GM19023 (cell line): Measurements from ENCODE around the gene CHML.

Source experiments
- ATAC-seq: cut with Tn5 transposase; IDR thresholded peaks from one replicate; pipeline ENCODE4 v1.9.1; 2021; ENCODE audit warnings: mild to moderate bottlenecking, moderate library complexity; ENCODE audit not compliant: unreplicated experiment

The CHML gene

DNA sequence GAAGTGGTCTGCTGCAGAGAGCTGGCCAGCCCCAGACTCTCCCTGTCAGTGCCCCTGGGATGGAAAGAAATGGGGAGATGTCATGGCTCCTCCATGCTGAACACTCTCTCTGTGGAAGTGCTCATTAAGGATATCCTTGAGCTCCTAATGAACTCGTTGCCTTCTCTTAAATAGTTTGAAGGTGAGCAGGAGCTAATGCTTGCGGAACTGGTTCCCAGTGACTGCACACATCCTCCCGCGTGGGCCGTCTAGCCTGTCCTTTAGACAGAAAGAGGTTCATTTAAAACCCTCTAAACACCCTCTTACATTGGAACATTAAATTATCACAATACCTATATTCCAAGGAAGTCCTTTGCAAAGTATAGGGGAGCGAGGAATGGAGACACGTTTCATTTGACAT is 6.0 kb upstream of the CHML start:
- no peak for ATAC-seq

DNA sequence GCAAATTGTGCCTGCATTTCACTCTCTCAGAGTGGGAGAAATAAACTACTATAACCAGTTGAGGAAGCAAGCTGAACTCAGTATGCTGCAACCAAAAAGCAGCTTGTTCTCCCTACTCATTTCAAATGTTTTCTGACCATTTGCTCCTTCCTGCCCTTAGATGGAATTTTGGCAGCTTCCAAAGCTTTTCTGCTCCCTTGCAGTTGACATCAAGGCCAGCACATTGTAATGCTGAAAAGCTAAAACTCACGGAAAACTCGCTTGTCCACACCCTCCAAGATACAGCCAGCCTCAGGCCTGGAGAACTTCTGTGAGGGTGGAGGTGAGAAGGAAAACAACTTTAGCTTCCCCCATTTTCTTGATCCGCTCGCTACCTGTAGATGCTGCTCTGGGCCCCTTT is 5.0 kb upstream of the CHML start:
- ATAC-seq, result no peak

DNA sequence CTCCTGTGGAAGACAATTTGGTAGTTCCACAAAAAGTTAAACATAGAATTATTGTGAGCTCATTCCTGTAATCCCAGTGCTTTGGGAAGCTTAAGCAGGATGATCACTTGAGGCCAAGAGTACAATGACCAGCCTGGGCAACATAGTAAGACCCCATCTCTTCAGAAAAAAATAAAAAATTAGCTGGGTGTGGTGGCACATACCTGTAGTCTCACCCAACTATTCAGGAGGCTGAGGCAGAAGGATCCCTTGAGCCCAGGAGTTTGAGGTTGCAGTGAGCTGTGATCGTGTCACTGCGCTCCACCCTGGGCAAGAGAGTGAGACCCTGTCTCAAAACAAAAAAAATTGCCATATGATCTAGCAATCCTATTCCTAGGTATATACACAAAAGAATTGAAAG is 4.1 kb upstream of the CHML start:
- no peak for ATAC-seq

DNA sequence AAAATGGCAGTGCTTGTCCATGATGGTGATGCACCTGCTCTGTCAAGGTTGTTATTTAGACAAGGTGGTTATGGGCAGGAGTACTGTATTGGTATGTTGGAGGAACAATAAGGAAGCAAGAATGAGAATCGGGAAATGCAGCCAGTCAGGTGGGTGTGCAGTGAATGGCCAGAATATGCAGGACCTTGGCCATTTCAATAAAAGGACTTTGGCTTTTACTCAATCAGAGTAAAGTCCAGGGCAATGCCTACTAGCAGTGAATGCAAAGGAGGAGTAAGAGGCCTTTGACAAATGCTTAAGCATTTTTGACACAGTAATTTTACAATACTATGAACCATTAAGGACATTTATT is 2.4 kb upstream of the CHML start:
- no peak for ATAC-seq

DNA sequence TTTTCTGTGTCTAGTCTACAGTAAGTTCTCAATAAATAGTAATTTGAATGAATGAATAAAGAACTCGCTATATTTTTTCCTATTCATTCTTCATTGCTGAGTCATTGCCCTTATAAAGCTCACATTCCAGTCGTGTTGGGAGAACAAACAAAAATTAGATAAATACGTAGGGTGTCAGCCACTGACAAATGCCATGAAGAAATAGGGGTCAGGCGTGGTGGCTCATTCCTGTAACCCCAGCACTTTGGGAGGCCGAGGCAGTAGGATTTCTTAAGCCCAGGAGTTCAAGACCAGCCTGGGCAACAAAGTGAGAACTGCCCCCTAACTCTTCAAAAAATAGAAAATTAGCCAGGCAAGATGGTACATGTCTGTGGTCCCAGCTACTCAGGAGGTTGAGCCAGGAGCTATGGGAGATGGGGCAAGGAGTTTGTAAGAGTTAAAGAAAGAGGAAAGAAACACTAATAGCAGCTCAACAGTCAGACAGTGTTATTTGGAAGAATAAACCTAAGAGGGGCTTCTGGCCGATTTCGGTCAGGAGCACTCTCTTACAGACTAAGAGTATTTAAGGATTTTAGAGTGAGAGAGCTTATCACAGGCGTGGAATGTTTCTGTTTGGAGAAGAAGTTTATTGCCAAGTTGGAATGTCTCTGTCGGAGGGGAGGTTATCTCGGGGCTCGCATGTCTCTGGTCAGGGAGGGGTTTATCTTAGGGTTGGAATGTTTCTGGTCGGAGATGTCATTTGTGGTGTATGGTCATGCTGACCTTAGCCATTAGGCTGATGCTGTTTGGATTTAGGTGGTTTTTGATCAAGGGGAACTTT is 1.8 kb upstream of the CHML start:
- no peak for ATAC-seq

DNA sequence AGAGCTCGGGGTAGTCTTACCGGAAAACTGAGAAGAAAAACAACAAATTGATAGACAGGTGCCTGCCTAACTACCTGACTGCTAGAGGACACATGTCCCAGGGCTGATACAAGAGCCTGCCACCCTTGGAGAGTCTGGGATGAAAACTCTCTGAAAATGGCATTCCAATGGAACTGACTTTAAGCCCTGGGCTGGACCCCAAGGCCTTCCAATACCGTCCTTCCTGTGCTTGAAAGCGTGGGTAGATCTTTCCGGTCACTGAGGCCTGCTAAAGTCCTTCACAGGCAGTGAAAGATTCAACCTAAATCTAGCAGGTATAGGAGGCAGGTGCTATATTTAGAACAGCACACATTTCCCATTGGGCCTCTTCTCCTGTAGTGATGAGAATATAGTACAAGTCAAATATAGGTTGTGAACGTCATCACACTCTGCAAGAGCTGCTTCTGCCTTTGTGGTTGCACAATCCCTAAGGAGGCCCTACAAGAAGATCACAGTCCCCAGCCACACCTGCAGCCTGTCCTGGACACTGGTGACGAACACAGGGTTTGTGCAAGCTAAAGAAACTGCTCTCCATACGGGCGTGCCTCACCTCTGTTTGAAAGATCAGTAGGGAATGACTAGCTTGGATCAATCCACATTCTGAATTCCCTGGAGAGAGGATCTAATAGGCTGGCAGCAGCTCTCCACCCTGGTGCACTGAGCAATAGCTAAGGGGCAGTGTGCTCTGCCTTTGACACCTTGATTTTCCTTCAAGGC is 876 bp upstream of the CHML start:
- no peak for ATAC-seq

DNA sequence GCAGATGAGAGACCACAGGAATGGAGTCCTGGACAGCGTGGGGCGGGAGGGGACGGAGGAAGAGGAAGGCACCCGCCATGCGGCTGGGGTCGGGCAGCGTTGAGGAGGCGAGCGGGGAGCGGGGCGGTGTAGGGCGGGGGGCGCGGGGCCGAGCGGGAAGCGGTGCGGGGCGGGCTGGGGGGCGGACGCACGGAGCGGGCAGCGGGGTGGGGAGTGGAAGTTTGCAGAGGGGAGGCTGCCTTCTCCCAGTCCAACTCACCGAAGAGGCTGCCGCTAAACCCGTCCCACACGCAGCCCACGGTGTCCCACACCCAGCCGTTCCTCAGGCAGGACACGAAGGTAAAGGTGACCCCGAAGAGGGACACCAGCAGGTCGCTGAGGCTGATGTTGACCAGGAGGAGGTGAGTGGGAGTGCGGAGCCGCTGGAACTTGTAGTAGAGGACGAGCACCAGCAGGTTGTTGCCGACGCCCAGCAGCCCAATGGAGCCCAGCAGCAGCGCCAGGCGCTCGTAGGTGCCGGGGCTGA is 483 bp downstream of the CHML start:
- ATAC-seq, result peak; percentile 59

DNA sequence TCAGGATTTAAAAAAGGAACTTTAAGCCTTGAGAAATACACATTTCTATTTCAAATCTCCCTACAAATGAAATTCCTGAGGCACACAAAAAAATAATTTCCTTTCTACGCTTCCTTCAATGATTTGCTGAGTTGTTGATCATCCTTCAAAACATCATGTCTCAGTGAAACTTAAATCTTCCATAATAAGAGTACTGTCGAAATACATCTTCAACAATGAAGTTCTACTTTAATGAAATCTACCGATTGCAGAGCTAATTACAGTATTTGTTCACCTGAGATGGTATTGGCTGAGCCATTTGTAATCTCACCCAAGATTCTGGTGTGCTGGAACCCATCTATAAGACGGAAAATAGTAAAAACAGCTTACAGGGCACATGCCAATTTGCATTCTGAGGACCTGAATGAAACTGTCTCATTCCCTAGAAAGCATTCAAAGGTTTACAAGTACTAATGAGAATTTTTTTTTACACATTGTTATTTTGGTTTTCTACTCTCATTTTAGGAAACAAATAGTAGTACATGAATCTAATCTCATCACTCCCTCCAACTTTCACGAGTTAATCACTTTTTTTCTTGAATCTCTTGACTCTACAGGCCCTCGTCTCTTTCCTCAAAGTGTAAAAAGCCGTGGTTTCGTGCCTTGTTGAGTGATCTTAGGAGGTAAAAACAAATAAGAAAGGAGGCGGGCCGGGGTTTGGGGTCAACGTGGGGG is 1.1 kb downstream of the CHML start:
- no peak for ATAC-seq

DNA sequence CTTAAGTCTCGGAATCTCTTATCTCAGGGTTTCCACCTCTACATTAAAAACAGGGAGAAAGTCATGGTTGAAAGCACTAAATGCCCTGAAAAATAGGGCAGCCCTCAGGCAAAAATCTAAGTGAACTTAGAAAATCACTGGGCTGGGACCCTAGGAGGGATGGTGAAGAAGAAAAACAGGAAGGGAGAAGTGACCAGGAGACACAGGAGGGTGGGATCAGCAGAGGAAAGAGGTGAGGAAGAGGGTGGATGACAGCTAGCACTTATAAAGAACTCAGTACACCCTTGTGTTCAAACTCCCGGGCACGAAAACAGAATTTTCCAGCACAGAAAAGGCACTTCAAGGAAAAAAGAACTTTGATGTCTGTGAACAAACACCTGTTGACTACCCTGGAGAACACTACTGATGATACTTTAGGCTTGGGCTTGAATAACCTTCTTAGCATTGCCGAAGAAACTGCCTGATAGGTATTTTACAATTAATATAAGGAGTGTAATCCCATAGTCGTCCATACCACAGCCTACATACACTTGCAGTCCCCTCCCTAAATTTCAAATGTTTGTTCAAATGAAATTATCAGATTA is 2.0 kb downstream of the CHML start:
- no peak for ATAC-seq

DNA sequence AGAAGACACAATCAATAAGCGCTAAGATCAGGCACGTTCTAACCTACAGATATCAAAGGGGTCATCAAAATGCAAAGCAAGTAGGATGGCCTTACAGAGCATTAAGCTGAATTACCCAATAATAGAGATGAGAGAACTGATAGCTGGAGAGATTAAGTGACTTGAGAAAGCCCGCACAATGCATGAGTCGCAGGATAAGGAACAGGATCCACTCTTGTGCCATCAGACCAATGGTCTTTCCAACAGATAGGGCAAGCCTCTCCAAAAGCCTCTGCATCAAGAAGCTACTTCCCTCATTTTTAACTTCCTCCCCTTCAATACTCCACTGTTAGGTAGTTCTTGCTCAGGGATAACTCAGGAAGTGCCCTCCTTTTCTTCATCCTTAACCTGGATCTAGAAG is 2.6 kb downstream of the CHML start:
- ATAC-seq, result no peak

DNA sequence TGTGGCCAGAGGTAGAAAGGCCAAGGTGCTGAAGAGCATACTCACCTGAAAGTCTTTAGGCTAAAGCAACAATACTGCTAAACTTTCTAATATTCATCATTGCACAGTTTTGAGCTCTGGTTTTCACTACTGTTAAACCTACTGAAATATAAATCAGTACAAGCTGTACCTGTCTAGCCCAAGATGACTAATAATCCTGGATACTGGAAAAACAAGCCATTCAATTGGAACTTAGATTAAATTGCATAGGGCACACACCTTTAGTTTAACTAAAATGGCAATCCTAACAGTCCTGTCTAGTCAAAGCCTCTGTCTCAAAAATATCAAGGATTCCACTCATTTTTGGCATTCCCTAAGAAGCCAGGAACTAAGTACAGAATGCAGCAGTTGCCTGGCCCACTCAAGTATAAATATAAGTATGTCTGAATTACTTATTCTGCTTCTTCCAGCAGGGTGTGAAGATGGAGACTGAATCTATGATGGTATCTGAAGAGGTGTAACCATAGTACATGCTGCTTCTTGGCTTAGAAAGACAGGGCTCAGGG is 3.1 kb downstream of the CHML start:
- no peak for ATAC-seq

DNA sequence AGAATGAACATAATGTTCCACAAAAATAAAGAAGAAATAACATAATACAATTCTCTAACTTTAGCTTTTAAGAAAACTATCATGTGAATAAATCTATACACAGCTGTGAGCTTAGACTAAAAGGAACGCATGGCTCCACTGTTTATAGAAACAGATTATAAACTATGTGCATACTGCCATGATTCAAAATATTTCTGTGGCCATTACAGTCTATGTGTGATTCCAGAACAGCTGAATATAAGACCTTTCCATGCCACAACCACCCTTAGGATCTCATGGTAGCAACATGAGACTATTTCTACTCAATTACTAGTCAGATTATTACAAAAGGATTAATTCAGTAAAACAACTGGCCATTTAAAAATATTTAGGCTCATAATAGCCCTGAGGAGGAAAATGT is 3.9 kb downstream of the CHML start:
- ATAC-seq, result no peak

DNA sequence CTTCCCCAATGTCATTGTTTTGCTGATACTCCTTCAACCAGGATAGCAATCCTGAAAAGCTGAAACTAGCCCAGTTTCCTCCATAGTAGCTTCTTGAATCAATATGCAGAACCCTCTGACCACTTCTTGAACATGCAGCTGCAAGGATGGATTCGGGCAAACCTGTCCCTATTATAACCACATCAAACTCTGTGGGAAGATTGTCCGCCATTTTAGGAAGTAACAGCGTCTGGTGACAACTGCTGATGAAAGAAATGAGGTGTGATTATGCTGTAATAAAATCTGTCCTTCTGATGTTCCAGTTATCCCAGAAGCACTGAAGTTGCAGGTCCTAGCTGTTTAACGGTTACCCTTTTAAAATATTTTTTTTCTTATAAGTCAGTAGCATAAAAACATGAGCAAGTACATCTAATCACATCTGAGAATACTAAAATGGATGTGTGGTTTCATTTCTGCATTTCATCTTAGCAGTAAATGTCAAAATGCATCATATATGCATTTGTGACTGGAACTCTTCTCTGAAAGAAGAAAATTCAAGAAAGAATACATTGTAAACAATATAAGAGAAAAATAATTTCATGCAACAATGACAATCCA is 4.5 kb downstream of the CHML start:
- ATAC-seq, result no peak

DNA sequence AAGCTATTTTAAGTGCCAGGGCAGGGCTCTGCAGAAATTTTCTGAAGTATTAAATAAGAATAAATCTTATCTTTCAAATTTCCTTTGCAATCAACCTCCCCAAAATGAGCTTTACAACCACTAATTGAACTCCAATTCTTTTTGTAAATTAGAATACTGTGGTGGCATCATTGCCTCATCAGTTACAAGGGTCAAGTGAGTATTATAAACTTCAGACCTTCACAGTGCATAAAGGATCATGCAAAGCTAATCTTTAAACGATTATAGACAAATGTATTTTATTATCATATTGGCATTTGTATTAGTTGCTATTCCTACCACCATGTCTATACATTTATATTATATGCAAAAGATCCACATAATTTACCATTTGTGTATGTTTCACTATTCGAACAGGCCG is 7.2 kb downstream of the CHML start:
- no peak for ATAC-seq

DNA sequence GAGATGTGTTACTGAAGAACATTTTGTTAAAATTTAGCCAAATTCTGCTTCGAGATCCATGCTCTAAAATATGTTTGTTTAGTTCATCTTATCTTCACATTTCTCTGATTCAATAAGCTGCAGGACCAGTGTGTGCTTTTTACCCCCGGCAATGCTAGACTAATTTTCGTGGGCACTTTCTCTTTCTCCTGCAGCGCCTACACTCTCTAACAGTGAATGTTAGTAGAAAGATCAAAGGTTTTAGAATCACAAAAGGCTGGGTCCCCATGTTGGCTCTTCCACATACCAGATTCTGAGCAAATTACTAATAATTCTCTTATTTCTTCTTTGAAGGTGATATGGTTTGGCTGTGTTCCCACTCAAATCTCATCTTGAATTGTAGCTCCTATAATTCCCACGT is 8.5 kb downstream of the CHML start:
- ATAC-seq, result no peak

DNA sequence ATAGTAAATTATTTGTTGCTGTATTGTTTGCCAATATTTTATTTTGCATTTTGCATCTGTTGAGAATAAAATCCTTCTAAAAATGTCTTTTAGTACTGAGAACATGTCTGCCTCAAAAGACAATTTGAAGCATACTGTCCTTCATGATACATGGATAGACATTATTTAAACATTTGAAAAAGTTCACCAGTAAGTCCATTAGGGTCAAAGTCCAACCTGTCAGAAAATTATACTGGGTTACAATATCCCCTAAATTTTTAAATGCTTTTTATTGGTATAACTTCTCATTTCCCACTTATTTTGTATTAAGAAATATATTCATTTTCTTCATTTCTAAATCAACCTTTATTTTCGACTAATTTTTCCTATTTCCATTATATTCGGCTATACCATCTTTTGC is 9.3 kb downstream of the CHML start:
- ATAC-seq, result no peak

DNA sequence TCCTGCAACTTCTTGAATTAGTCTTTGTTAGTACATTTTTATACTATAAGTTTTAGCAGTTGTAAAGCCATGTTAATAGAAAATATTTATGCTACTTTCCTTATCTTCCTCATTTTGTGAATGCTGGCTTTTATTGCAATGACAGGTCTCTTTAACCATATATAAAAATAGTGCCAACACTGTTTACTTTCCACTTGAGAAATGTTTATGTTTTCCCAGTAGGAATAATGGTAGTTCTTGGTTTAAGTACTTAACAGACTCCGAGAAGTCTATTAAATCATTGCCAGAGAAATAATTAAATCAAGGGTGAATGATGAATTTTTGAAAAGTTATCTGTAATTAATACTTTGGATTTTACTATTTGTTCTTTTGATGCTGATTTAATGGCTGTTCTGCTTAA is 9.7 kb downstream of the CHML start:
- ATAC-seq, result no peak

DNA sequence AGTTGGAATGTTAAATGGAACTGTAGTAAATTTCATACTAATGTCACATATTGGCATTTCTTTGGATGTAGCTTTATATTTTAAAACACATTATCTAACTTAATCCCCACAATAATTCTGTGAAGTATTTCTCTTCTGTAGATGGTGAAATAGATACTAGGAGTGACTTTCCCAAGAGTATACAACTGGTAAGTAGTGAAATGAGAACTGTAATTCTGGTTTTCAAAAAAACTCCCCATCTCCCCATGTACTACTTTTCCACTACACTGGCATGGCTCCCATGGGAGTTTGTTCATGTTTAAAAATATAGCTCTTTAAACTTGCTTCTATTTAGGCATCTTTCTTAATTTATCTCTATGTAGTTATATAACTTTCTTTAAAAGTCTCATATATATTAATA is 10.2 kb downstream of the CHML start:
- no peak for ATAC-seq

DNA sequence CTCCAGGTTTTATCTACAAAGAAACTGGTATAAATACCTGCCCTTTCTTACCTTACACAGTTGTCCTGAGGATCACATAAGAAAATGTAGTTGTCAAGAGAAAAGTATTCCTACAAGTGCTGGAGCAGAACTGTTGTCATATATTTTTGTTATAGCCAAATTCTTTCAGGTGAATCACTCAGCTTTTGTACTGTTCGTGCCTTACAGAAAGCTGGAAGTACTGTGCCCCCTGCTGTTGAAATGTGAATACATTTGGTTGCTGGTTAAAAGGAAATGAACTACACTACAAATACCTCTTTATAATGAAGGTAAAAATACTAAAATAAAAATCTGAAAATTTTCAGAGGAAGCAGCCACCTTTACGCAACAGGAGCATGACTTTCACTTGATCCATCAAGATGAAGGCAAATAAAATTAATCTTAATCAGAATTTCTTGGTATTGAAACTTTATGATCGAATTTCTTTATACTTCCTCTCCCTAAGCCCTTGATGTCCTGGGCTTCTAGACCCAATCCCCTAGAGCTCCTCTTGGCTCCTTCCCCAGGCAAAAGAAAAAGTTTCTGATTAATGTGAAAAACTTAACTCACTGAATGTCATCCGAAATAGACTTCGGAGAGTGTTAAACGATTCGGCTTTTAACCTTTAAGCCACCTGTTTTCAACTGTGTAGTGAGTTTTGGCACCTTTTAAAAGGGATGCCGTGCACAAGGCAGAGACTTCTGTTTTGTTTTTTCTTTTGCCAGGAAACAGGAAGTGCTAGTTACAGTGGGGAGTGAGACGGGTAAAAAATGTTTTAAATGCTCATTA is 12.5 kb downstream of the CHML start:
- ATAC-seq, result peak; percentile 76

DNA sequence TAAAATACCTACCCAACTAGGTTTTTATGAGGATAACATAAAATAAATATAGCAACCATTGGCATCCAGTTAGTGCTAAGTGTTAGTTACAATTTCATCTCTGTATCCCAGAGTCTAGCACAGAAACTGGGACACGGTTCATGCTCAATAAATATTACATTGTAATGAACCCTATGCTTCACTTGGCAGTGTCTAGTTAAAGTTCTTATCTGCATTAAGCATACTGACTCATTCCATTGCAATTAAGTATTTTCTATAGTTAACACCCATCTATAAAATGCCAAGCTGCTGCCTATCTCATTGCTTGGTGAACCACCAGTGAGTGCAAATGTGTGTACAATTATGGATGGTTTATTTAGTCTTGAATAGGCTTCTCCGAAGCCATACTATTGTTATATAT is 15.2 kb downstream of the CHML start:
- no peak for ATAC-seq
